Uterus (tissue), 2 donors: ENCODE measurements around the gene ADORA1.

ENCODE experiments used
- CTCF ChIP-seq, 4 experiments: fragments of 200-600 bp in 2 of 4; fragments of 450-650 bp in 2 of 4; sonication (generic) in 2 of 4; IDR thresholded peaks; one replicate each; pipeline ENCODE4 v1.5.1; 2016 to 2019; ENCODE audit warnings: antibody characterized with exemption in 4 of 4, mild to moderate bottlenecking in 2 of 4, moderate library complexity in 1 of 4
- POLR2A ChIP-seq, 2 donors: fragments of 450-650 bp; IDR thresholded peaks; one replicate each; pipeline ENCODE4 v1.6.1; 2016; ENCODE audit warnings: antibody characterized with exemption in 2 of 2, mild to moderate bottlenecking in 1 of 2, moderate library complexity in 1 of 2

- no peak for TF ChIP-seq CTCF (IDR thresholded peaks at IDR 0.05)
- TF ChIP-seq POLR2A (IDR thresholded peaks at IDR 0.05) = no peak
These were observed 33.6 kb downstream of the ADORA1 start for GRCh38 chr1:203161175-203161574.
